Epithelial cell of esophagus (primary cell): ENCODE measurements around the gene STX4.

ENCODE experiments used
- DNase-seq: peaks from one replicate; pipeline ENCODE4 v3.0.0; 2010; ENCODE audit warnings: low read depth
- H3K4me3 ChIP-seq: 2 replicates; pipeline ENCODE4 v1.5.1; 2011; ENCODE audit warnings: mild to moderate bottlenecking, low read length, control low read depth
- TF ChIP-seq, protein P1 (sequence below): IDR thresholded peaks from 2 replicates; pipeline ENCODE4 v1.5.1; 2011; ENCODE audit warnings: low read depth, mild to moderate bottlenecking, low read length, control low read depth, inconsistent platforms; ENCODE audit not compliant: insufficient read depth; ENCODE audit errors: missing control alignments

The STX4 gene

DNA sequence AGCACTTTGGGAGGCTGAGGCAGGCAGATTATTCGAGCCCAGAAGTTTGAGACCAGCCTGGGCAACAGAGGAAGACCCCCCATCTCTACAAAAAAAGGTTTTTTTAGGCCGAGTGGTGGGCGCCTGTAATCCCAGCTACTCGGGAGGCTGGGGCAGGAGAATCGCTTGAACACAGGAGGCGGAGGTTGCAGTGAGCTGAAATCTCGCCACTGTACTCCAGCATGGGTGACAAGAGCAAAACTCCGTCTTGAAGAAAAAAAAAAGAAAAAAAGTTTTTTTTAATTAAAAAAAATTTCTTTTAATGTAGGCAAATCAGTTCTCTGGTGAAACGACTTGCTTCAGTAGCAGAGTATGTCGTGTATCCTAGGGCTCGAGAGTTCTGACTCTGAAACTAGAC lies 37.4 kb upstream of the STX4 start:
- H3K4me3 ChIP-seq, result no peak overlapping the region
- TF ChIP-seq, protein P1, sequence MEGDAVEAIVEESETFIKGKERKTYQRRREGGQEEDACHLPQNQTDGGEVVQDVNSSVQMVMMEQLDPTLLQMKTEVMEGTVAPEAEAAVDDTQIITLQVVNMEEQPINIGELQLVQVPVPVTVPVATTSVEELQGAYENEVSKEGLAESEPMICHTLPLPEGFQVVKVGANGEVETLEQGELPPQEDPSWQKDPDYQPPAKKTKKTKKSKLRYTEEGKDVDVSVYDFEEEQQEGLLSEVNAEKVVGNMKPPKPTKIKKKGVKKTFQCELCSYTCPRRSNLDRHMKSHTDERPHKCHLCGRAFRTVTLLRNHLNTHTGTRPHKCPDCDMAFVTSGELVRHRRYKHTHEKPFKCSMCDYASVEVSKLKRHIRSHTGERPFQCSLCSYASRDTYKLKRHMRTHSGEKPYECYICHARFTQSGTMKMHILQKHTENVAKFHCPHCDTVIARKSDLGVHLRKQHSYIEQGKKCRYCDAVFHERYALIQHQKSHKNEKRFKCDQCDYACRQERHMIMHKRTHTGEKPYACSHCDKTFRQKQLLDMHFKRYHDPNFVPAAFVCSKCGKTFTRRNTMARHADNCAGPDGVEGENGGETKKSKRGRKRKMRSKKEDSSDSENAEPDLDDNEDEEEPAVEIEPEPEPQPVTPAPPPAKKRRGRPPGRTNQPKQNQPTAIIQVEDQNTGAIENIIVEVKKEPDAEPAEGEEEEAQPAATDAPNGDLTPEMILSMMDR, result no peak
- no peak for DNase-seq

DNA sequence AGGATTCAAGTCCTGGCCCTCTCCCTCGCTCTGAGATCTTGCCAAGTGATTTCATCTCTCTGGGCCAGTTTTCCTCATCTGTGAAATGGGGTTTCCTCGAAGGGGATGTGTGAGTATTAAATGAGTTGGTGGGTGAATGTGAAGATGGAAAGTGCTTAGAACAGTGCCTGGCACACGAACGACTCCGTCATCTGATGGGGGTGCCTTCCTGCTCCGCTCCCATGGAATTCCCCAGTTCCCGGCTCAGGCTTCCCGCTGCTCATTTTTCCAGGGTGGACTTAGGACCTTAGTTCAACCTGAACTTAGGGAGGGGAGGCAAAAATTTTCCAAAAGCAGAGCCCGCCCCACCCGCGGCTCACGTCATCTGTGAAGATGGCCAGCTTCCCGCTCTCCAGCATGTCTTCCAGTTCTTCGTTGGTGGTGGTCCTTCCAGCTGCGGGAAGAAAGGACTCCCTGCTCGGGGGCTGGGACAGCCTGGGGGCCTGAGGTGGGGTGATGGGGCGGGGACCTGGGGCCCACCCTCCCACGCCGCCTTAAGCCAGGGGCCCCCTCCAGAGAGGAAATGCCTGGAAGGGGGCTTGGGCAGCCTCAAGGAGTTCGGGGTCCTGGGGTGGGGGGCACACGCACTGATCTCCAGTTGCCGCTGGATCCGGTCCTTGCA lies 36.9 kb upstream of the STX4 start:
- H3K4me3 ChIP-seq, result peak overlapping the region; percentile 57
- no peak for DNase-seq
- TF ChIP-seq, protein P1, result no peak

DNA sequence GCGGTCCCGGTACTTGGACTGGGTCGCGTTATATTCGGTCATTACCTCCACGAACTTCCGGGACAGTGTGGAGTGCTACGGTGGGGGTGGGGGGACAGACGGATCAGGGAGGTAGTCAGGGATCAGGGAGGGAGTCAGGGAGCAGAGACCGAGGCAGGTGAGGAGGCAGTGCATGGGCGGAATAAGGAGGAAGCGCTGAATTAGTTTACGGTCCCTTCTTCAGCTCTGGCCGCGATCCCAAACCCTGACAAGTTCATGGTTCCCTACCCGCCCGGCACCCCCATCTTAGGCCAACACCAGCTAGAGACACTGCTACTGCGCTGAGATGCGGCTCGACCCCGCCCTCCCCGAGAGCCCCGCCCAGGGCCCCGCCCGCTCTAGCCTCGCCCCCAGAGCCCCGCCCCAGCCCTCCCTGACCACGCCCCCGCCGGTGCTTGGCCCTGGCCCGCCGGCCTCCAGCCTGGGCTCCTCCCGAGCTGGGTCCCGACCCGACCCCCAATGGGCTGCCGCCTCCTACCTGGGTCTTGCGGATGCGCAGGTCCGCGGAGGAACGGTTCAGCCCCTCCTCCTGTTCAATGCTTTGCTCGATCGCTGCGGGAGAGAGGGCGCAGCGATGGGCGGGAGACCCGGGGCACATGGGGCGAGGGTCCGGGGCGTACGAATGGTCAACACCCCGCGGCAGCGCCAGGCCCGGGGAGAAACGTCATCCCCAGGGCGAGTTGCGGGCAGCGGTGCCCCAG lies 36.2 kb upstream of the STX4 start:
- DNase-seq, result peak; percentile 84
- TF ChIP-seq, protein P1, result no peak

DNA sequence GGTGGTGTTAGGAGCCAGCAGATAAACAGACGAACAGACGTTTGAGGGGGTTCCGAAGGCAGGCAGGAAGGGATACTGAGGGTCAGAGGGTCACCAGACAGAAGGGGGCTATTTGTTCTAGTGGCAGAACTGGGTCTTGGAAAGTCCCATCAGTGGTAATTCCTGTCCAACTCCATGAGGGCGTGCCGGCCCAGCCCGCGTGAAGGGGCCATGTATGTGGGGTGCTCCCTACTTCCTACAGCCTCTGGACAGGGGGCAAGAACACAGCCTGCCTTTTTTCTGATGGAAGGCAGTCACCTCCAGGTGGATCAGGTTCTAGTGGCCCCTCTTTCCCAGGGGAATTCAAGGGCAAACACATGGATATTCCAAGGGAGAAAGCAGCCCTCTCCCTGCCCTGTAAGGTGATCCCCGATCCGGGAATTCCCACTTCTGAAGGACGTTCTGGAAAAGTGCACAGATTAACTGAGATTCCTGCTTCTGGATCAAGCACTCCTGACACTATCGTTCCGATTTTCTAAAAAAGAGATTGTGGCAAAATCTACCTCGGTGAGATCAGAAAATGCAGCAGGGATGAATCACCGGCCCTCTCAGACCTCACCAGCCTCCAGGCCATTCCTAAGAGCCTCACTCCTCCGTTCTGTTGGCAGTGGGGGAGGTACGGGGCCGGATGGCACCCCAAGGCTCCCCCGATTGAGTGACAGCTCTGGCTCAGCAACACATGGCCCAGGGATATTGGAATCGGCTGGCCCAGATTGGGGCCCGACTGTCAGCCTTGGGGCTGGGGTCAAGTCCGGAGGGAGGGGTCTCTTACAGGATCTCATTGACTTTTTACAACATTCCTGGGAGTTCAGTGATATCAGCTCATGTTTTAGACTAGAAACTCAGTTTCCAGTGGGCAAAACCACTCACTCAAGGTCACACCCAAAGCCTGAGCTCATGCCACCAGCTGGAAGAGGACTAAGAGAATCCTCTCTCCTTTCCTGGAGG lies 35.3 kb upstream of the STX4 start:
- TF ChIP-seq, protein P1, result no peak
- peak overlapping the region; percentile 57 for H3K4me3 ChIP-seq
- DNase-seq, result peak; percentile 90

More for the DNA sequence above, 36.2 kb upstream of the STX4 start:
- peak overlapping the region; percentile 57 for H3K4me3 ChIP-seq

DNA sequence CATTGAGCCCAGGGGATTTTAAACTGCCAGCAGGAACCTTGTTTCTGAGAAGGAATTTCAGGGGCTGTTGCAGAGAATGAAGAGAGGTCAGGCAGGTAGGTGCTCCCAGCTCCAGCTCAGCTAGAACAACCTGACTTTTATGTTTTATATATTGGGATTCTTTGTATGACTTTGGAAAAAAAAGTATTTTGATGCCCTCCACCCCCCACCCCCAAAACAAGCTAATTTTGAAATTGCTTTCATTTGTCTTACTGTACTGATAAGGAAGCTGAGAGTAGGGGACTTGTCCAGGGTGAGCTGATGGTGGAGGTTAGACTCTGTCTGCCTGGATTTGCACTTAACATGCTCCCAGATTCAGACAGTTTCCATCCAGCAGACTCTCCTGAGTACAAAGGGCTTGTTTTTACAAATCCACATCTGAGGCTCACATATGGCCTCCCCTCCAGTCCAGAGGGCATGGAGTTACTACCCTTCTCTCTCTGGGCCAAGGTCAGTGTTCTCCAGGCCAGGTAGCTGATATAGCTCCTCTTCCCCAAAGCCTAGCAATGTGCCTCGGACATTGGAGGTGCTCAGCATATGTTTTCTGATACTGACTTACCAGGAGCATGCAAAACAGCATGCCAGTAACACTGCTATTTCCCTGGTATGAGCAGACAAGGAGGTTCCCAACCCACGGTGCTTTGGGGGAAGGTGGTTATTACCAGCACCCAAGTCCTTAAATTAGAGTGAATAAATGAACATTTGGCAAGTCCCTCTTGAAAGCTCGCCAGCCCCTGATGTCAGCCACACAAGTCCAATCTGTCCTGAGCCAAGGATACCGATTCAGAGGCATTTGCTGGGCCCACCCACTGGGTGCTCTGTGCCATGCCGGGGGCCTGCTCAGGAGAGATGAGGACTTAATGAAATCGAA lies 34.3 kb upstream of the STX4 start:
- TF ChIP-seq, protein P1, result no peak
- no peak overlapping the region for H3K4me3 ChIP-seq
- DNase-seq, result no peak
